Measurements from ENCODE around the gene TICRR. TPM values are rescaled to one million over a fixed set of nuclear protein-coding genes. Genes with fewer than 3 reads are reported as not detected.
A peak's percentile ranks its signal among the peaks of the same experiment; 100 is the strongest.

The TICRR gene
- total RNA-seq, 1 donor from 2014 or later, result 0.37 TPM

- DNase-seq (ENCODE audit: low spot score), result no peak
Observed at GRCh38 chr15:89629829-89630228, 54.6 kb downstream of the TICRR start.

GRCh38 chr15:89630260-89630659 is 55.0 kb downstream of the TICRR start:
- DNase-seq (ENCODE audit: low spot score), result no peak

GRCh38 chr15:89630974-89631901 is 56.0 kb downstream of the TICRR start:
- DNase-seq (ENCODE audit: low spot score), result no peak

DNA sequence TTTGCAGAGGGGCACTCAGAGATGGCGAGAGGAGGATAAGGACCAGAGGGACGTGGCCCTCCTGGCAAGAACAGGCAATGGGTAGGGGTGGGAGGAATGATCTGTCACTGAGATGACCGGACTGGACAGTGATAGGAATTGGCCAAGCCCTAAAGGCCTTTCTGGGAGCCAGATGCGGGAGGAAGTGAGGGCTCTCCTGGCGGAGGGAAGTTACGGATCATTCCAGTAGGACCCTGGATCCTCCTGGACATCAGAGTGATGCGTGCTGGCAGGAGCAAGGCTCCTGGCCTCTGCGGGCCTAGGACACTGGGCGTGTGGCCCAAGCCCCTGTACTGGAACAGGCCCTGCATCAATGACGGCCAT is 56.6 kb downstream of the TICRR start:
- DNase-seq (ENCODE audit: low spot score), result no peak

DNA sequence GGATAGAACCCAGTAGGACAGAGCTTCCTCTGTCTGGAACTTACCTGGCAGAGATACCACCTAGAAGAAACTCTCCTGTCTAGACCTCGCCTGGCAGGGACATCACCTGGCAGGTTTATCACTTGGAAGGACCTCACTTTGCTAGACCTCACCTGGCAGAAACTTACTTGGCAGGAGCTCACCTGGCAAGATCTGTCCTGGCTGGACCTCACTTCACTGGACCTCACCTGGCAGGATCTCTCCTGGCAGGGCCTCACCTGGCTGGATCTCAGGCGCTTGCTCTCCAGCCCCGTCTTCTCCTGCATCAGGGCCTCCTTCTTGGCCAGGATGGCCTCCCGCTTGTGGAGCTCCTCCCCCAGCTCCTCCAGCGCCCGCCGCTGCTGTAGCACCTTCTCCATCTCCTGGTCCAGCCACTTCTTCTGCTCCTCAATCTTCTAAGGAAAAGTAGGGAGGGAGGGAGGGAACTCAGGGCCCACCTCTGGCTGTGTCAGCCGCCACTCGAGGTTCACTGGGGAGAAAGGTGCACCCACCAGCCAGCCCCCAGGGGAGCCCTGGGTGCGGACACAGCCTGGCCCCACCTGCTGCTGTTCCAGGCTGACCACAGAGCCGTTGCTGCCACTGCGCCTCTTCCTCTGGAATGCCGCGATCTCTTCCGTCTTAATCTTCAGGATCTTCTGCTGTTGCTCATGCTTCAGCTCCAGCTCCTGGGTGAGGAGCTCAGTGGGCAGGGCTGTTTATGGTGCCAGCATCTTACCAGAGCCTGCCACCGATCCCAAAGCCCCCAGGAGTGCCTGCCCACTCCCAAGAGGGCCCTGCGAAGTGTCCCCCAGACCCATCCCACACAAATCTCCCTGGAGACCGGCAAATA is 57.5 kb downstream of the TICRR start:
- DNase-seq (ENCODE audit: low spot score), result no peak

DNA sequence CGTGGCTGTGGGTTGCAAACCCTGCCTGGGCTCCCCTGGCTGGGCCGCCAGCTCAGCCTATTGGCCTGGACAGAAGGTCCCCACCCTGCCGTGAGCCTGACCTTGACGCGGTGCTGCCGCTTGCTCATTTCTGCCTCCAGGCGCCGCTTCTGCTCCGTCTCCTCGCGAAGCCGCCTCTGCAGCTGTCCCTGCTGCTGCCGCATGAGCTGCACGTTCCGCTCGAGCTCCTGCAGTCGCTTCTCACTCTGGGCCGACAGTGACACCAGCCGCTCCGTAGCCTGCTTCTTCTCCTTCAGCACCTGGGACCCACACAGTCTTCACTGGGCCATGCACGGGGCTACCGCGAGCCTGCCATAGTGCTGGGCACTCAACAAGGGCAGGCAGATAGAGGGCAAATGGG is 58.3 kb downstream of the TICRR start:
- no peak for DNase-seq (ENCODE audit: low spot score)

- DNase-seq (ENCODE audit: low spot score), result no peak
Observed at GRCh38 chr15:89640245-89640644, 65.0 kb downstream of the TICRR start.

DNA sequence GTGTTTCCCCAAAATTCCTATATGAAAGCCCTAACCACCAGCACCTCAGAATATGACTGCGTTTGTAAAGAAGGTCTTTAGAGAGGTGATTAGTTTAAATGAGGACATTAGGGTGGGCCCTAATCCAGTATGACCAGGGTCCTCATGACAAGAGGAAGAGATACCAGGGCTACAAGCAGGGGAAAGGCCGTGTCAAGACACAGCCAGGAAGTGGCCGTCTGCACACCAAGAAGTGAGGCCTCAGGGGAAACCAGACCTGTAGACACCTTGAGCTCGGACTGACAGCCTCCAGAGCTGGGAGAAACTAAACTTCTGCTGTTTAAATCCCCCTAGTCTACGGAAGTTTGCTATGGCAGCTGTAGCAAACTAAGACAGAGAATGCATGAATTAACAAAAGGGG is 65.8 kb downstream of the TICRR start:
- no peak for DNase-seq (ENCODE audit: low spot score)

DNA sequence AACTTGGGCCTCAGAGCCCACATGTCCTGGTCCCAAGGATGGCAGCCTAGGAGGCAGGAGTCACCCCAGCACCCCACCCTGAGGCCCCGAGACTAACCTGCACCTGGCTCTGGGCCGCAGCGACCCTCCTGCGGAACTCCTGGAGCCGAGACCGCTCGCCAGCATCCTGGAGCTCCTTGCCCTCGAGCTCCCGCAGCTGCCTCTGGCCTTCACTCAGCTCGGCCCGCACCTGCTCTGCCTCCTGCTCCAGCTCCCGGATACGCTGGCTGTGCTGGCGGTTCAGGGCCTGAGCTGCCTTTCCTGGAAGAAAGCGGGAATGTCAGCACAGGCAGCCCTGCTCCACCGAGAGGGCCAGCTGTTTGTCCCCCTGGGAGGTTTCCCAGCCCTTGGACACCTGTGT is 66.8 kb downstream of the TICRR start:
- DNase-seq (ENCODE audit: low spot score), result no peak

DNA sequence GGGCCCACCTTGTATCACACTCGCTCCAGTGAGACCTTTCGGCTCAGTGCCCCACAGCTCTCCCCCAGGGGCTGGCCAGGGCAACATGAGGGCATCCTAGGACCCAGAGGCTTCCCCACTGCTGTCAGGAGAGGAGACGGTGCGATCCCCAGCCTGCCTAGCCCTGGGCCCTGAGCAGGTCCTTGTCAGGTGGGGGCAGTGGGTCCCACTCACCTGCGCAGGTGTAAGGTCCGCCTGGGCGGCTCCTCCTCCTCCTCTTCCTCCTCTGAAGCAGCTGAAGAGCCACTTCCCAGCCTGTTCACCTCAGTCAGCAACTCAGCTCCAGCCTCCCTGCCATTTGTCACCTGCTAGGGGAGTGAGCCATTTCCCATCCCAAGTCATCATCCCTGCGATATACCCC is 70.4 kb downstream of the TICRR start:
- DNase-seq (ENCODE audit: low spot score), result no peak

- no peak for DNase-seq (ENCODE audit: low spot score)
Observed at GRCh38 chr15:89646416-89647141, 71.3 kb downstream of the TICRR start.

DNA sequence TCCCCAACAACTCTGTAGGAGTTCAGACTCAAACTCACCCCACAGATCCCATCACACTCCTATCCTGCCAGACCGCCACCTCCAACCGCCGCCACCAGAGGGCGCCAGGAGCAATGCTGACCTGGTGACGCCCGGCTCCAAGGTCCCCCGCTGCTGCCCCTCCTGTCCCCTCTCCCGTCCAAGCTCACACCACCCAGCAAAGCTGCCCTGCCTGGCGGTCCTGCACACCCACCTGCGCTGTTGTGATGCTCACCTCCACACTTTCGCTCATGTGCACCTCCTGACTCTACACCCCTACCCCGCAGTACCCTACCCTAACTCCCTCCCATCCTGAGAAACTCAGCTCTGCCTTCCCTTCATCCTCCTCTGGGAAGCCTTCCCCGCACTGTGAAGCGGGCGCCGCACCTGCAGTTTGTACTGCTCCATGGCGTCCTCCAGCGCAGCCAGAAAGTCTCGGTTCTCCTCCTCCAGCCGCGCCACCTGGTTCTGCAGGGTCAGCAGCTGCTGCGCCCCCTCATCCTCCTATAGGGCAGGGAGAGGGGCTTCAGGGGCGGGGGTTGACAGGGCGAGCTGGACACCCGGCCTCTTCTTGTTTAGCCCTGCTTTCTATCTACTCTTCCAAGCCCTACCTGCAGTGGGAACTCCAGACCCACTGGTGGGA is 72.1 kb downstream of the TICRR start:
- peak; percentile 69 for DNase-seq (ENCODE audit: low spot score)

DNA sequence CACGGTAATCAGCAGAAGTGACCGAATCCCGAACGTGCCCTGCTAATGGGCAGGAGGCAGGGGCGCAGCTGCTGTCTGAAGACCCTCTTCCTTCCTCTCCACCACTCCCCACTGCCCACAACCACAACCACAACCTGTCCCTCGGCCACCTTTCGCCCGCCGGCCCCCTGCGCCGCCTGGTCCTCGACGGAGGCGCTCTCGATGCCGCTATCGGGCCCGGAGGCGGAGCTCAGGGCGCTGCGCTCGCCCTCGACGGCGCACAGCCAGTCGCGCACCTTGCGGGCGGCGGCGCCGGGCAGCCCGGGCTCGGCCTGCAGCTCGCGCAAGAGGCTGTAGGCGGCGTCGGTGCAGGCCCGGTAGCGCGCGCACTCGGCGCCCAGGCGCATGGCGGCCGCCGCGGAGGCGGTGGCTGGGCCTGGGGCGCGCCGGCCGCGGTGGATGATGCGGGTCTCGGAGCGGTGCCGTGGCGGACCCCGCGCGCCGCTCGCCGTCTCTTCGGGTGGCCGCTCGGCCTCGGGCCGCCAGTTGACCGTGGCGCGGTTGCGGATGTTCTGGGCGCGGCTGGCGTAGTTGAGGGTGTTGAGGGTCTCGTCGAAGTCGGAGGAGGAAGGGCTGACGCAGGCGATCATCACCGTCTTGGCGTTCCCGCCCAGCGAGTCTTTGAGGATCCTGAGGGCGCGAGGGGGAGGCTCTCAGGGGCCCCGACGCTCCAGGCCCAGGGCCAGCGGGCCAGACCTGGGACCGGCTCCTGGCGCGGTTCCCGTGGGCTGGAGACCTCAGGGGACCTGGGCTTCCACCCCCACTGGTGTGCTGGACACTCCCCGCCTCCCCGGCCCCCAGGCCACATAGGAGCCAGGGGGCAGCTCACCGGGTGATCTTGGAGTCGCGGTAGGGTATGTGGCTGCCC is 73.1 kb downstream of the TICRR start:
- no peak for DNase-seq (ENCODE audit: low spot score)

DNA sequence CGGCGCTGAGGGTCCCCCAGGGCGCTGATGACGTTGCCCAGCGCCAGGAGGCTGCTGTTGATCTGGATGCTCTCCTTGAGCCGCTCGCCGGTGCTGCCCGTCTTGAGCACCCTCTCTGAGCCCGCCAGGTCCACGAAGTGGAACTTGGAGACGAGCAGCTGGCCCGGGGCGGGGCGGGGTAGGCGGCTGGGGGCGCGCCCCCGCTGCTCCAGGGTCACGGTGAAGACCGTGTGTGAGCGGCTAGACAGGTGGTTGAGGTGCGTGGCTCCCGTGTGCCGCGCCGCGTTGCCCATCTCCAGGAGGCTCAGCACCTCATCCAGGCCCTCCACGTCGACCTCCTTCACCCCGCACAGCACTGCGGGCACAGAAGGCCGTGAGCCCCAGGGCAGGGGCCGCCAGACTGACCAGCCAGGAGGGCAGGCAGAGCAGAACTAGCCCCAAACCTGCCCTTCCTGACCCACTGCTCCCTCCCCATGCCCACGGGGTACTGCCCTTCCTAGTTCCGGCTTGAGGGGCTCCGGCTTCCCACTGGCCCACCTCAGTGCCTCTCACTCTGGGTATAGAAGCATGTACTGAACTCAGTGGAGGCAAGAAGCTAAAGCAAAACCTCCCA is 73.8 kb downstream of the TICRR start:
- no peak for DNase-seq (ENCODE audit: low spot score)

- DNase-seq (ENCODE audit: low spot score), result no peak
Observed at GRCh38 chr15:89649716-89650115, 74.4 kb downstream of the TICRR start.

DNA sequence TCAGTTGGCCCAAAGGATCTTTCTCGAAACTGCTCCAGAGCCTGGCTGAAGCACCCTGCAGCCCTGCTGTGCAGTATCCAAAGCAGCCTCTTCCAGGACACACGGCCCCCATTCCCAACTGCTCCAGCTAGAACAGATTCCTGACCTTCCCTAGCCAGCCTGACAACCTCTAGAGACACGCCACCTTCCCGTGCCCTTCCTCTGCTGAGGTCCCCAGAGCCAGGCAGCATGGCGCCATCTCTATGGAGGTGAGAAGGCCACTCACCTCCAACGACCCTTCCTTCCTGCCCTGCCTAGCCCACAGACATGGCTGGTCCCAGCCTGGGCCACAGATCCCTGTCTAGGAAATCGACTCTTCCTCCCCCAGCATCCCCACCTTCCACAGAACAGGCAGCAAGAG is 76.9 kb downstream of the TICRR start:
- DNase-seq (ENCODE audit: low spot score), result no peak

GRCh38 chr15:89652666-89653065 is 77.4 kb downstream of the TICRR start:
- no peak for DNase-seq (ENCODE audit: low spot score)

DNA sequence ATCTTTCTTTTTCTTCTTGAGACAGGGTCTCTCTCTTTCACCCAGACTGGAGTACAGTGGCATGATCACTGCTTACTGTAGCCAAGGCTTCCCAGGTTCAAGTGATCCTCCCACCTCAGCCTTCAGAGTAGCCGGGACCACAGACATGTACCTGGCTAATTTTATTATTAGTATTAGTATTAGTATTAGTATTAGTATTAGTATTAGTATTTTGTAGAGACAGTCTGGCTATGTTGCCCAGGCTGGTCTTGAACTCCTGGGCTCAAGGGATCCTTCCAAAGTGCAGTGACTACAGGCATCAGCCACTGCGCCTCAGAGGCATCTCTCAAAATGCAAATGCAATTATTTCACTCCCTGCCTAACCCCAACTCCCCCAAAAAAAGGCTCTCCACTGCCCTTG is 78.3 kb downstream of the TICRR start:
- no peak for DNase-seq (ENCODE audit: low spot score)

DNA sequence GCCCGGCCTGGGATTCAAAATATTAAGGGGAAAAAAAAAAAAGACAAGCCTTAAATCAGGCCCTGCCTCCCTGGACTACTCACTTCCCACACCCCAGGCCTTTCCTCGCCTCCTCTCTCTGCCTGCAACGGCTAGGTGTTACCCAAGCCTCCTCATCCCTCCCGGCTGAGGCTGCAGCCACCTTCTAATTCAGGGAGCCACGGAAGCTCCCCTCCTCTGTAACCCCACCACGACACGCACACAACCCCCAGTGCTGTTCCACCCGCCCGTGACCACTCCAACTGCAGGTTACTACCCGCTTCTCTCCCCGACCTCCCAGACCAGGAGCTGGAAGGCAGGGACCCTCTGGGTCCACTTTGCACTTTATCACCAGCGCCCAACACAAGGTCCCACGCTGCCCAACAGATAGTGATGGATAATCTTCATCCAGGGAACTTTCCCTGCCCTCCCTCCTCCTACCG is 79.1 kb downstream of the TICRR start:
- no peak for DNase-seq (ENCODE audit: low spot score)

Data from mucosa of gallbladder (tissue), 1 donor.